HG03039 (cell line): ENCODE measurements around the gene IFNA17.
"Not testable (repeated sequence)": the region's sequence is repeated elsewhere in the genome, so short reads cannot be mapped to it uniquely, and the experiment has no call there.

ENCODE experiments used
- ATAC-seq: cut with Tn5 transposase; IDR thresholded peaks from one replicate; pipeline ENCODE4 v1.9.1; 2021; ENCODE audit warnings: mild to moderate bottlenecking, moderate library complexity; ENCODE audit not compliant: unreplicated experiment

The IFNA17 gene

GRCh38 chr9:21210782-21211181 is 17.2 kb downstream of the IFNA17 start:
- not testable (repeated sequence) for ATAC-seq

GRCh38 chr9:21210311-21210710 is 17.7 kb downstream of the IFNA17 start:
- ATAC-seq, result no peak

GRCh38 chr9:21207043-21207442 is 21.0 kb downstream of the IFNA17 start, which contains the start of gene IFNA10:
TSS of gene IFNA10 (minus strand) at chr9:21207143. CDS start at chr9:21207097, 46 bp downstream.
- ATAC-seq, result not testable (repeated sequence)

- no peak for ATAC-seq
Measured at GRCh38 chr9:21205204-21205603, 22.8 kb downstream of the IFNA17 start.

- not testable (repeated sequence) for ATAC-seq
Measured at GRCh38 chr9:21202105-21202504, 25.9 kb downstream of the IFNA17 start, which contains the start of gene IFNA7. TSS of gene IFNA7 (minus strand) at chr9:21202205. CDS start at chr9:21202165, 40 bp downstream.

- ATAC-seq, result peak; percentile 69
Measured at GRCh38 chr9:21194867-21195776, 32.9 kb downstream of the IFNA17 start.

GRCh38 chr9:21187487-21187886 is 40.5 kb downstream of the IFNA17 start, which contains the start of gene IFNA4:
TSS of gene IFNA4 (minus strand) at chr9:21187587. CDS start at chr9:21187531, 56 bp downstream.
- ATAC-seq, result not testable (repeated sequence)

GRCh38 chr9:21182810-21183736 is 44.9 kb downstream of the IFNA17 start:
- peak; percentile 90 for ATAC-seq
